Loucy (cell line): ENCODE results near the gene PDZD8.

Experiments
- EZH2phosphoT487 ChIP-seq: fragments of 200-600 bp; IDR thresholded peaks from 2 replicates; pipeline ENCODE4 v1.6.1; 2018; ENCODE audit warnings: antibody characterized with exemption, mild to moderate bottlenecking, moderate library complexity, borderline replicate concordance
- TF ChIP-seq, protein P1 (sequence below): fragments of 200-600 bp; sonication (generic); conservative IDR thresholded peaks from 2 replicates; pipeline ENCODE4 v1.5.1; 2014; ENCODE audit warnings: mild to moderate bottlenecking, antibody characterized with exemption, low read length

DNA sequence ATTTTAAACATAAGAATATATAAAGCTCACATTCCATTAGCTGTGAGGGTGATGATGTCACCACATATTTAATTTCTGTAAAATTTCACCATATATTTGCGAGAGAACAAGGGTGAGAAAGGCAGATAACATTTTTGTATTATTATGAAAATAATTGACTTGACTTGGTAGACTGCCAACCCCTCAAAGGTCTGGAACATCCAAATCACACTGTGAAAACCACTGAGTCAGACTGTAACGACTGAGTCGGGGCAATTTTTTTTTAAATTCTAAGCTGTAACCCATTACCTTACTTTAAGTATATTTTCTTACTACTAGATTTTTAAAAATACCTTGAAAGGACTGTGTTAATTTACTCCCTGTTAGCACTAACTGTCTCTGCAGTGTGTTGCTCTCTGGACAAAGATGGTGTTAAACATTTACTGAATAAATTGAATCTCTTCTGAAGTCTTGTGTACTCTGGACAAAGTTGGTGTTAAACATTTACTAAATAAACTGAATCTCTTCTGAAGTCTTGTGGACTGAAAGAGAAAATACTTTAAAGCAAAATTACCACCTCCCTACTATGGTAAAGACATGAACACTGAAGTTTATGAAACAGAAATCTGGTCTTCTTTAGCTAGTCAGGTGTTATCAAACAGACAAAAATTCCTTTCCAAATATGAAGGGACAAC, 14.1 kb downstream of the PDZD8 start:
- TF ChIP-seq, protein P1, sequence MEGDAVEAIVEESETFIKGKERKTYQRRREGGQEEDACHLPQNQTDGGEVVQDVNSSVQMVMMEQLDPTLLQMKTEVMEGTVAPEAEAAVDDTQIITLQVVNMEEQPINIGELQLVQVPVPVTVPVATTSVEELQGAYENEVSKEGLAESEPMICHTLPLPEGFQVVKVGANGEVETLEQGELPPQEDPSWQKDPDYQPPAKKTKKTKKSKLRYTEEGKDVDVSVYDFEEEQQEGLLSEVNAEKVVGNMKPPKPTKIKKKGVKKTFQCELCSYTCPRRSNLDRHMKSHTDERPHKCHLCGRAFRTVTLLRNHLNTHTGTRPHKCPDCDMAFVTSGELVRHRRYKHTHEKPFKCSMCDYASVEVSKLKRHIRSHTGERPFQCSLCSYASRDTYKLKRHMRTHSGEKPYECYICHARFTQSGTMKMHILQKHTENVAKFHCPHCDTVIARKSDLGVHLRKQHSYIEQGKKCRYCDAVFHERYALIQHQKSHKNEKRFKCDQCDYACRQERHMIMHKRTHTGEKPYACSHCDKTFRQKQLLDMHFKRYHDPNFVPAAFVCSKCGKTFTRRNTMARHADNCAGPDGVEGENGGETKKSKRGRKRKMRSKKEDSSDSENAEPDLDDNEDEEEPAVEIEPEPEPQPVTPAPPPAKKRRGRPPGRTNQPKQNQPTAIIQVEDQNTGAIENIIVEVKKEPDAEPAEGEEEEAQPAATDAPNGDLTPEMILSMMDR, result no peak
- TF ChIP-seq EZH2phosphoT487, result no peak
